Stimulated activated naive CD8-positive, alpha-beta T cell treated with anti-CD3 and anti-CD28 coated beads, Interleukin-15, amount 100 ng/mL, for 72 hours (primary cell): ENCODE measurements around the gene C19orf47.

Source experiments
- ATAC-seq: fragments of 150-1000 bp; cut with Tn5 transposase; 2 replicates; pipeline ENCODE4 v1.10.0; 2021; ENCODE audit warnings: mild to moderate bottlenecking, moderate library complexity
- DNase-seq, 2 donors: peaks; one replicate each; pipeline ENCODE4 v3.0.0; 2021 to 2022
- H3K27ac Mint-ChIP-seq, 2 donors: one replicate each; pipeline ENCODE4 v1.8.0; 2022; ENCODE audit warnings: mild to moderate bottlenecking in 2 of 2, mixed read lengths in 2 of 2, moderate library complexity in 2 of 2
- H3K27me3 Mint-ChIP-seq: one replicate; pipeline ENCODE4 v1.8.0; 2022; ENCODE audit warnings: mixed read lengths
- H3K4me1 Mint-ChIP-seq: one replicate; pipeline ENCODE4 v1.8.0; 2022; ENCODE audit warnings: mild to moderate bottlenecking, mixed read lengths
- H3K4me3 Mint-ChIP-seq, 2 donors: one replicate each; pipeline ENCODE4 v1.8.0; 2022; ENCODE audit warnings: mild to moderate bottlenecking in 2 of 2, mixed read lengths in 2 of 2, moderate library complexity in 1 of 2
- H3K9me3 Mint-ChIP-seq, 2 donors: one replicate each; pipeline ENCODE4 v1.8.0; 2022; ENCODE audit warnings: mixed read lengths in 2 of 2

Gene C19orf47

GRCh38 chr19:40277356-40278059 lies 70.7 kb downstream of the C19orf47 start:
- Mint-ChIP-seq H3K27ac (peak overlapping the region in 1 of 2 donors; percentile 64), H3K27me3 (no peaks in the 10 kb centered on the region), H3K4me3 (no peak overlapping the region), H3K4me1 (peaks cover 96% of the 10 kb centered on the region), H3K9me3 (no peaks in the 10 kb centered on the region)
- DNase-seq (no peak), ATAC-seq (no peak)

DNA sequence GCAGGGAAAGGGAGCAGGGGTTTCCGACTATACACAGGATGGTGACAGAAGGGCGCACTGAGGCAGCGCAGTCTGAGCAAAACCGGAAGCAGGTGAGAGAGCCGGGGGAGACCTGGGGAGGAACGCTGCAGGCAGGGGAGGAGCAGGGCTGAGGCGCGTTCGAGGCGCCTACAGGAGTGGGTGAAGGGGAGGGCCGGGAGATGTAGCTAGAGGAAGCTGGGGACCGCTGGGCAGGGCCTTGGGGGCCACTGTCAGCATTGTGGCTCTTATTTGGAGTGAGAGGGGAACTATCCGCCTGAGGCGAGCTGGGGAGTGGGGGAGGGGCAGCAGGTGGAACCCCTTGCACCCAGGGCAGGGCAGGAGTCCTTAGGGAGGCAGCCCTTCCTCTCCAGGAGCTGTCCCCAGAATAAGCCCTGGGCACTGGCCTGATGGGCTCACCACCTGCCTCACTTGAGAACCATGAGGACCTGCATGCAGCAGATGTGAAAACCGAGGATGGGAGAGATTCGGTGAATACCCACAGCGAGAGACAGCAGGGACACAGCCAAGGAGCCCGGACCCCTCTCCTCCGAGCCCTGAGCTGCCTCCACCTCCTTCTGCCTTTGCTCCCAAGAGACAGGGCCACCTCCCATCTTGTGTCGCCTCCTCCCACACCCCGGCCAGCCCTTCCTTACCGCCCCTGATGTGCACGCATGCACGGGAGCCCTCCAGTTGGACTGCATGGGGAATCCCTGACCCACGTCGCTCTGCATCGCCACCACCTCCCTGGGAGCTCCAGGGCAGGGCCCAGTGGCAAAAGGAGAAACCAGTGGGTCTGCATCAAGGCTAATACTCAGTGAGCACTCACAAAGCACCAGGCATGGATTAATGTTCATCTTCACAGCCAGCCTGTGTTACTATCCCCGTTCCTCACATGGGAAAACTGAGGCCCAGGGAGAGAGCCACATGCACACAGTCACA lies 73.3 kb downstream of the C19orf47 start:
- H3K27ac Mint-ChIP-seq = peak overlapping the region; percentile 31 to 59
- H3K27me3 Mint-ChIP-seq = no peaks in the 10 kb centered on the region
- peaks cover 90% of the 10 kb centered on the region for H3K4me1 Mint-ChIP-seq
- ATAC-seq (peak; percentile 83), DNase-seq (peak in 1 of 2 donors; percentile 33)
- H3K9me3 Mint-ChIP-seq = no peaks in the 10 kb centered on the region
- peak overlapping the region; percentile 63 to 71 for H3K4me3 Mint-ChIP-seq

DNA sequence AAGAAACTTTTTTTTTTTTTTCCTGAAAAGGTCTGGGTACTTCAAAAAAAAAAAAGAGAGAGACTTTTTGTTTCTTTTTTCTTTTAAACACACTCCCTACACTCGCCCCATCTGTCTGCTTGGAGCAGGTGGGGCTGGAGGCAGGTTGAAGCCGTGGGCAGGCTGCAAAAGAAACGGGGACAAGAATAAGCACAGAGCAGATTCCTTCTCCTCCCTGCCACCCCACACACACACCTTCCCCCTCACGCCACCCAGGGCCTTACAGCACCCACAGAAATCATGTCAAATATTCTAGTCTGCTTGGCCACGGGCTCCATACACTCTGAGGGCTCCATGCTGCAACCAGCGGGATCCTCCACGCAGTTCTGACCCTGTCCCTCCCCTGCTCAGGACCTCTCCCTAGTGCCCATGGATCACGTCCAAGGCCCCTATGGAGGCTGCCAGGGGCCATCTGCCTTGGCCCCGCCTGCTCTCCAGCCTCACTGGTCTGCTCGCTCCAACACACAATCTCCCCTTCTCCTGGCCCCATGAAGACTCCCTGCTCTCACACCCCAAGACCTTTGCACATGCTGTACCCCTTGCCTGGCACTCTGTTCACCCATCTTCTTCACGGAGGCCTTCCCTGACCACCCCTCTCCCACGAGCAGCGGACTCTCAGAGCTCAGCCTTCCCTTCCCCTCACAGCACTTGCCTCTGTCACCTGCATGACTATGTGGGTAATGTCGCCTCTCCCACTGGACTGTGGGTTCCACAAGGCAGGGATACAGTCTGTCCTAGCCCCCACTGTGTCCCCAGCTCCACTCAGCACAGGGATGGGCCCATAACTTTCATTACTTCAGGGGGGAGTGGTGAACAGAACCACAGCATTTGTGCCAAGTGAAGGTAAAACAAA lies 74.5 kb downstream of the C19orf47 start:
- Mint-ChIP-seq H3K4me3 (peak overlapping the region in 1 of 2 donors; percentile 63), H3K9me3 (no peaks in the 10 kb centered on the region), H3K4me1 (peaks cover 90% of the 10 kb centered on the region), H3K27ac (peak overlapping the region; percentile 59 to 94), H3K27me3 (no peaks in the 10 kb centered on the region)
- DNase-seq (no peak), ATAC-seq (no peak)

- Mint-ChIP-seq H3K27ac (peak overlapping the region in 1 of 2 donors; percentile 89), H3K4me1 (peaks cover 86% of the 10 kb centered on the region), H3K4me3 (no peak overlapping the region), H3K9me3 (no peaks in the 10 kb centered on the region), H3K27me3 (no peaks in the 10 kb centered on the region)
- DNase-seq (no peak), ATAC-seq (no peak)
These were observed 75.9 kb downstream of the C19orf47 start for GRCh38 chr19:40272261-40272660.

DNA sequence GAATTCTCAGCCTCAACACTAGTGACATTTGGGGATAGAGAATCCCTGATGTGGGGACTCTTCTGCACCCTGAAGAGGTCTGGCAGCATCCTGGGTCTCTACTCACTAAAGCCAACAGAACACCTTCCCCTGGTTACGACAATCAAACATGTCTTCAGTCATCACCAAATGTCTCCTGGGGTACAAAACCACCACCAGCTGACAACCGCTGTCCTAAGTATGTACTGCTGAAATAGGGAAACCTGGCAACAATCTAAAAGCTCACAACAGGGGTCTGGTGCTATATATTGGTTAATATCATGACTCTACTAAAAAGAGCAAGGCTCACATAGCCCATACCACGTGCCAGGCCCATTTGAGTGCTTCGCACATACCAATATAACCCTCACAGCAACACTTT lies 76.5 kb downstream of the C19orf47 start:
- peak overlapping the region in 1 of 2 donors; percentile 89 for H3K27ac Mint-ChIP-seq

GRCh38 chr19:40270362-40271089 lies 77.7 kb downstream of the C19orf47 start:
- peaks cover 82% of the 10 kb centered on the region for H3K4me1 Mint-ChIP-seq
- peak overlapping the region in 1 of 2 donors; percentile 71 for H3K27ac Mint-ChIP-seq
- no peaks in the 10 kb centered on the region for H3K9me3 Mint-ChIP-seq
- no peak overlapping the region for H3K4me3 Mint-ChIP-seq
- ATAC-seq = no peak
- H3K27me3 Mint-ChIP-seq = no peaks in the 10 kb centered on the region
- no peak for DNase-seq

More for the DNA sequence above, 76.5 kb downstream of the C19orf47 start:
- no peak for ATAC-seq
- H3K4me1 Mint-ChIP-seq = peaks cover 85% of the 10 kb centered on the region
- H3K27me3 Mint-ChIP-seq = no peaks in the 10 kb centered on the region
- no peaks in the 10 kb centered on the region for H3K9me3 Mint-ChIP-seq
- no peak for DNase-seq
- H3K4me3 Mint-ChIP-seq = no peak overlapping the region
